Caco-2 (cell line): ENCODE measurements around the gene RPS15. TPM values are rescaled to one million over a fixed set of nuclear protein-coding genes. Genes with fewer than 3 reads are reported as not detected.

Source experiments
- BruUV-seq: library from RNA; stranded (reverse); fragments of 400-500 nt; replicated peaks from 2 replicates; lab custom pipeline; 2021; lab: Mats Ljungman, UMichigan
- CTCF ChIA-PET: fragments of 300-600 bp; sonication (Branson Sonifier 250); formaldehyde crosslinking; loops from one replicate; lab custom pipeline; 2022; ENCODE audit warnings: antibody characterized with exemption; lab: Charles Lee
- POLR2A ChIA-PET: fragments of 300-600 bp; sonication (Branson Sonifier 250); formaldehyde crosslinking; loops from one replicate; lab custom pipeline; 2022; ENCODE audit warnings: antibody characterized with exemption; lab: Charles Lee
- DNase-seq, 2 experiments: peaks; one replicate each; pipeline versions ENCODE4 v3.0.0 to v3.0.0-alpha.2; 2020 to 2022
- H3K27me3 ChIP-seq: replicated peaks from 2 replicates; pipeline ENCODE4 v1.6.0; 2011; ENCODE audit warnings: low read length; ENCODE audit not compliant: control insufficient read depth, insufficient read depth
- H3K36me3 ChIP-seq: 2 replicates; pipeline ENCODE4 v1.5.1; 2011; ENCODE audit warnings: low read length; ENCODE audit not compliant: control insufficient read depth, insufficient read depth
- H3K4me1 ChIP-seq: fragments of 250-450 bp; sonication (Bioruptor Pico); 2 replicates; pipeline ENCODE4 v1.5.1; 2020; ENCODE audit warnings: mild to moderate bottlenecking
- H3K4me3 ChIP-seq: 2 replicates; pipeline ENCODE4 v1.5.1; 2011; ENCODE audit warnings: low read depth, mild to moderate bottlenecking, control low read depth, low read length
- H3K9me3 ChIP-seq: fragments of 250-450 bp; sonication (Bioruptor Pico); 2 replicates; pipeline ENCODE4 v1.5.1; 2020; ENCODE audit warnings: mild to moderate bottlenecking, moderate library complexity
- H3K27ac Mint-ChIP-seq: one replicate; pipeline ENCODE4 v1.8.0; 2022; ENCODE audit warnings: mixed read lengths; ENCODE audit not compliant: unreplicated experiment
- H3K27me3 Mint-ChIP-seq: one replicate; pipeline ENCODE4 v1.8.0; 2022; ENCODE audit warnings: mixed read lengths; ENCODE audit not compliant: insufficient read depth, unreplicated experiment
- H3K36me3 Mint-ChIP-seq: one replicate; pipeline ENCODE4 v1.8.0; 2022; ENCODE audit warnings: mild to moderate bottlenecking, mixed read lengths; ENCODE audit not compliant: insufficient read depth, unreplicated experiment
- H3K4me1 Mint-ChIP-seq: one replicate; pipeline ENCODE4 v1.8.0; 2022; ENCODE audit warnings: low read depth, mixed read lengths; ENCODE audit not compliant: unreplicated experiment
- H3K4me3 Mint-ChIP-seq: one replicate; pipeline ENCODE4 v1.8.0; 2022; ENCODE audit warnings: mild to moderate bottlenecking, moderate library complexity, mixed read lengths; ENCODE audit not compliant: unreplicated experiment
- H3K9me3 Mint-ChIP-seq: one replicate; pipeline ENCODE4 v1.8.0; 2022; ENCODE audit warnings: mixed read lengths; ENCODE audit not compliant: unreplicated experiment
- intact Hi-C: fragments of 100-400 bp; cut with micrococcal nuclease; formaldehyde crosslinking; loops from one replicate; pipeline ENCODE4 v1.10.0; 2022; ENCODE audit not compliant: unreplicated experiment
- total RNA-seq: library from RNA; stranded (reverse); gene quantifications from 2 replicates; pipeline ENCODE4 v1.2.3, GENCODE V29; 2022
- TF ChIP-seq, protein P1 (sequence below), 2 experiments: fragments of 200-600 bp in 1 of 2; IDR thresholded peaks; 1 replicate in 1 of 2; 2 replicates in 1 of 2; pipeline versions ENCODE4 v1.5.1 to v1.8.0; 2011 to 2022; ENCODE audit warnings: antibody characterized with exemption in 1 of 2, control low read depth in 1 of 2, inconsistent platforms in 1 of 2, low read depth in 1 of 2, low read length in 1 of 2, mild to moderate bottlenecking in 1 of 2, moderate library complexity in 1 of 2; ENCODE audit not compliant: insufficient read depth in 1 of 2, severe bottlenecking in 1 of 2, unreplicated experiment in 1 of 2

The RPS15 gene
- total RNA-seq, 1 experiment from 2014 or later, result 1,192 TPM

DNA sequence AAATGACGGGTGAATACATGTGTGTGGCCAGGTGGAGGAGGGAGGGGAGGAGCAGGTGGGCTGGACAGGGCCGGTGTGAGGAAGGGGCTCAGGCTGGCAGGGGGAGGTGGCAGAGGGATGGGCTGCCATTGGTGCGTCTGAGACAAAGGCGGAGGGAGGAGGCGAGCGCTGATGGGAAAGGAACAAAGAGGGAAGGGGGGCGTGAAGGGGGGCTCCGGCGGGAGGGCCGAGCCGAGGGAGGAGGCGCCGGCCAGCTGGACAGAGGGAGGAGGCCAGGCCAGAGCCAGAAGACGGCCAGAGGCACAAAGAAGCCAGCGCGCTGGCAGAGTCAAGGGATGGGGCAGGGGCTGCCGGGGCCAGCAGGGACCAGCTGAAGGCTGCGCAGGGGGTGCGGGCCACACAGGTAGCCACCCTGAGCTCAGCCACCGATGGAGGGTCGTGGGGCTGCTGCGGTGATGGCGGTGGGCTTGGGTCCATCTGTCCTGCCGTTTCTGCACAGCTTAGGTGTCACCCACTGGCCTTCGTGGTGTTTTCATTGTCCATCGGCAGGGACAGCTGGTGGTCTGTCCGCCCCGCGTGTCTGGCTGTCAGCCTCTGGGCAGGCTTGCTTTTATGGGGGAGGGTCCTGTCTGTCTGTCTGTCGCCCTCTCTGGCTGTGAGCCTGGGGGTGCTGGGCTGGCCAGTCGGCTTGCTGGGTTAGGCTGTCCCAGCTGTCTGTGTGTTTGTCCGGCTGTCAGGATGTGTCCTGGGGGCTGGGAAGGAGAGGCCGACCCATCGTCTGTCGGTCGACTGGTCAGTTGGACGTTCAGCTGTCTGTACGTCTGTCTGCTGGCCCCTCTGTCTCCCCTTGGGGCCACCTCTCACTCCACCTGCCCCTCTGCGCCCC is 14.0 kb downstream of the RPS15 start:
- H3K36me3 ChIP-seq, result no peaks in the 10 kb centered on the region
- no peaks in the 10 kb centered on the region for H3K4me1 ChIP-seq
- ChIA-PET POLR2A (no interaction called here), CTCF (no interaction called here)
- H3K27me3 Mint-ChIP-seq, result peaks cover 4% of the 10 kb centered on the region
- TF ChIP-seq, protein P1, sequence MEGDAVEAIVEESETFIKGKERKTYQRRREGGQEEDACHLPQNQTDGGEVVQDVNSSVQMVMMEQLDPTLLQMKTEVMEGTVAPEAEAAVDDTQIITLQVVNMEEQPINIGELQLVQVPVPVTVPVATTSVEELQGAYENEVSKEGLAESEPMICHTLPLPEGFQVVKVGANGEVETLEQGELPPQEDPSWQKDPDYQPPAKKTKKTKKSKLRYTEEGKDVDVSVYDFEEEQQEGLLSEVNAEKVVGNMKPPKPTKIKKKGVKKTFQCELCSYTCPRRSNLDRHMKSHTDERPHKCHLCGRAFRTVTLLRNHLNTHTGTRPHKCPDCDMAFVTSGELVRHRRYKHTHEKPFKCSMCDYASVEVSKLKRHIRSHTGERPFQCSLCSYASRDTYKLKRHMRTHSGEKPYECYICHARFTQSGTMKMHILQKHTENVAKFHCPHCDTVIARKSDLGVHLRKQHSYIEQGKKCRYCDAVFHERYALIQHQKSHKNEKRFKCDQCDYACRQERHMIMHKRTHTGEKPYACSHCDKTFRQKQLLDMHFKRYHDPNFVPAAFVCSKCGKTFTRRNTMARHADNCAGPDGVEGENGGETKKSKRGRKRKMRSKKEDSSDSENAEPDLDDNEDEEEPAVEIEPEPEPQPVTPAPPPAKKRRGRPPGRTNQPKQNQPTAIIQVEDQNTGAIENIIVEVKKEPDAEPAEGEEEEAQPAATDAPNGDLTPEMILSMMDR (IDR thresholded peaks at IDR 0.05; ENCODE audit: insufficient read depth in 1 of 2, low read depth in 1 of 2, low read length in 1 of 2, severe bottlenecking in 1 of 2, unreplicated experiment in 1 of 2), result no peak
- H3K9me3 Mint-ChIP-seq, result no peaks in the 10 kb centered on the region
- H3K4me3 Mint-ChIP-seq, result no peak overlapping the region
- H3K36me3 Mint-ChIP-seq, result peaks cover 43% of the 10 kb centered on the region
- DNase-seq, result no peak
- H3K27me3 ChIP-seq, result no peaks in the 10 kb centered on the region
- intact Hi-C loops, result no loop called here
- no TSS peak for BruUV-seq
- H3K9me3 ChIP-seq, result no peaks in the 10 kb centered on the region
- H3K4me1 Mint-ChIP-seq, result no peaks in the 10 kb centered on the region
- no peak overlapping the region for H3K27ac Mint-ChIP-seq
- H3K4me3 ChIP-seq, result no peak overlapping the region

DNA sequence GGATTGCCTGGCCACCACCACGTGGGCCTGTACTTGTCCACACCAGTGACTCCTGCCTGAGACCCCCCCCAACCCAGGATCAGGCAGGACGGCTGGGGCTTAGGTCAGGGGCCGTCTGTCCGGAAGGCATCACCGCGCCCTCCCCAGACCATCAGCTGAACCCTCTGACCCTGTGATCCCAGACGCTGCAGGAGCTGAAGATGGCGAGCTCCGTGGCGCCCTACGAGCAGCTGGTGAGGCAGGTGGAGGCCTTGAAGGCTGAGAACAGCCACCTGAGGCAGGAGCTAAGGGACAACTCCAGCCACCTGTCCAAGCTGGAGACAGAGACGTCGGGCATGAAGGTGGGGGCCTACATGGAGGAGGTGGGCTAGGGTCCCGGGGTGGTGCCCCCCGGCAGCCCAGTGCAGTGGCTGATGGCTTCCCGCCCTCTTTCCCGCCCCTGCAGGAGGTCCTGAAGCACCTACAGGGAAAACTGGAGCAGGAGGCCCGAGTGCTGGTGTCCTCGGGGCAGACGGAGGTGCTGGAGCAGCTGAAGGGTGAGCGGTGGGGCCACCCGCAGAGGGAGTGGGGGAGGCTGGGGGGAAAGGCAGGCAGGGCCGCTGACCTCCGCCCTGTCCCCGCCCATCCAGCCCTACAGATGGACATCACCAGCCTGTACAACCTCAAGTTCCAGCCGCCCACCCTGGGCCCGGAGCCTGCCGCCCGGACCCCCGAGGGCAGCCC is 14.8 kb downstream of the RPS15 start:
- CTCF ChIA-PET, result no interaction called here
- intact Hi-C loops, result no loop called here

More for the DNA sequence above, 14.8 kb downstream of the RPS15 start:
- Mint-ChIP-seq H3K27me3 (peaks cover 4% of the 10 kb centered on the region), H3K4me3 (no peak overlapping the region), H3K27ac (no peak overlapping the region), H3K4me1 (no peaks in the 10 kb centered on the region), H3K9me3 (no peaks in the 10 kb centered on the region), H3K36me3 (peaks cover 45% of the 10 kb centered on the region)
- BruUV-seq, result no TSS peak
- Histone ChIP-seq H3K27me3 (no peaks in the 10 kb centered on the region), H3K4me3 (no peak overlapping the region), H3K9me3 (no peaks in the 10 kb centered on the region), H3K36me3 (no peaks in the 10 kb centered on the region), H3K4me1 (no peaks in the 10 kb centered on the region)
- no peak for DNase-seq
- POLR2A ChIA-PET, result interaction anchor here (0.6 kb wide), 1 partner anchor 204 kb away, joined by 3 read pairs; no protein-coding TSS in a partner anchor
- TF ChIP-seq, protein P1 (IDR thresholded peaks at IDR 0.05; ENCODE audit: insufficient read depth in 1 of 2, low read depth in 1 of 2, low read length in 1 of 2, severe bottlenecking in 1 of 2, unreplicated experiment in 1 of 2), result no peak
